HG02970 (cell line): Measurements from ENCODE around the gene SLC15A3.

Experiments
- ATAC-seq: cut with Tn5 transposase; IDR thresholded peaks from one replicate; pipeline ENCODE4 v1.9.1; 2021; ENCODE audit warnings: mild to moderate bottlenecking, moderate library complexity, moderate number of reproducible peaks; ENCODE audit not compliant: unreplicated experiment, low FRiP score

The SLC15A3 gene

DNA sequence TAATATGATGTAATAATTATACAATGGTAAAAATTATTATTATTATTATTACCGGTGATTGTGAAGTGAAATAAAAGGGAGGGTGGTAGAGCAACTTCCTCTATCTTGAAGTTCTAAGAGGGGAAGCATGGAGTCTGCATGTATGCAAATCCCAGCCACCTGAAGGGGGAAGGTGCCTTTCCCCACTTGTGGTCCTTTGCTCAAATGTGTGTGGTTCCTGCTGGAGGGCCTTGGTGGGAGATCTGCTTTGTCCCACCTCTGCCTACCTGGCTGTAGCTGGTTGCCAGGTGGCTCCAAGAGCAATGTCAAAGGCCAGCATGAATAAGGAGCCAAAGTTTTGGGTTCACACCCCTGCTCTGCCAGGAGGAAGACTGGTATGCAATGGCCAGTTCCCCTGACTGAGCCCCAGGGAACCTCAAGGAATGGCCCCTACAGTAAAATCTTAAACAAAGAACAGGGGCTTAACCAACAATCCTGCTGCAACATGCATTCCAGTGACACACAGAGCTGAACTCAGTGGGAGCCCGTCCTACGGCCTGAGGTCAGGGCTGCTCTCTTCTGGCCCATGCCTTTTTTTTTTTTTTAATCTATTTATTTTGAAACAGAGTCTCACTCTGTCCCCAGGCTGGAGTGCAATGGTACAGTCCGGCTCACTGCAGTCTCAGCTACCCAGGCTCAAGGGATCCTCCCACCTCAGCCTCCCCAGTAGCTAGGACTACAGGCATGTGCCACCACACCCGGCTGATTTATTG lies 19.2 kb downstream of the SLC15A3 start:
- ATAC-seq, result no peak

DNA sequence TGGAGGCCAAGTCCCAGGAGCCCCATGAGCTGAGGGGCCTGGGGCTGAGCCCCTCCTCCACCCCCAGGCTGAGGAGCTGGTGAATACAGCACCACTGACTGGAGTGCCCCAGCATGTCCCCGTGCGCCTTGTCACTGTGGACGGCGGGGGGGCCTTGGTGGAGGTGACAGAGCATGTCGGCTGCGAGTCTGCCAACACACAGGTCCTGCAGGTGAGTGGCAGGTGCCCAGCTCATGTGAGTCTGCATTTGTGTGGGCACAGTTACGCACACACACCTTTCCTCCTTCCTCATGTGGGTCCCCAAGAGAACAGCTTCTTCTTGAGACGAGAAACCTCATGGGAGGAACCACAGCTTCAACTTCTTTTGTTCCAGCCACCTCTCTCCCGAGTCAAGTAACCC lies 20.1 kb downstream of the SLC15A3 start:
- ATAC-seq, result no peak

DNA sequence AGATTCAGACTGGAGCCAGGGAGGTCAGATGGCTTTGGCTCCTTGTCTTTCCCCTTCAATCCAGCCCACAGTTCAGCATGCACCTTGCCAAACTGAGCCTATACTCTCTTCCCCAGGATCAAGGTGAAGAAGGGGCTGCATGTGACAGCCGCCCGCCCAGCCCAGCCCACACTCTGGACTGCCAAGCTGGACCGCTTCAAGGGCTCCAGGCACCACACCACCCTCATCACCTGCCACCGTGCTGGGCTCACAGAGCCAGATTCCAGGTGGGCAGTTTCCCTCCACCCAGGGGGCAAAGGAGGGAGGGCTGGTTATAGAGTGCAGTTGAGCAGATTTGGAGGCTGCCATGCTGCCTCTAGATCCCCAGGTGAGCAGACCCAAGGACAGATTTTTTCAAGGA lies 21.6 kb downstream of the SLC15A3 start:
- no peak for ATAC-seq

DNA sequence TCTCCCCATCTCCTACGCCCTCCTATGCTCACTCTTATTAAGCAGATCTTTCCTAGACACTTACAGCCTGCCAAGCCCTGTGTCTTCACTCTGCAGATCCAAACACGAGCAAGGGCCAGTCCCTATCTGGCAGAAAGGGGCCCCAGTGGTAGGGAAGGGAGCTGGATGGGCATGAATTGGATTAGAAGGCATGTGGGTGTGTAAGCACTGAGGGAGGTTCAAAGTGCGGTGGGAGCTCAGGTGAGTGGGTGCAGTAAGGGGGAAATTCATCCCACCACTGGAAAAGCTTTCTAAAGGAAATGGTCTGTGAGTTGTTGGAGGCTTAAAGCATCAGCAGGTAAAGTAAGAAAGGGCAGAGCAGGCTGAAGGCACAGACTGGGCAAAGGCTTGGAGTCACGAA lies 22.2 kb downstream of the SLC15A3 start:
- ATAC-seq, result no peak

DNA sequence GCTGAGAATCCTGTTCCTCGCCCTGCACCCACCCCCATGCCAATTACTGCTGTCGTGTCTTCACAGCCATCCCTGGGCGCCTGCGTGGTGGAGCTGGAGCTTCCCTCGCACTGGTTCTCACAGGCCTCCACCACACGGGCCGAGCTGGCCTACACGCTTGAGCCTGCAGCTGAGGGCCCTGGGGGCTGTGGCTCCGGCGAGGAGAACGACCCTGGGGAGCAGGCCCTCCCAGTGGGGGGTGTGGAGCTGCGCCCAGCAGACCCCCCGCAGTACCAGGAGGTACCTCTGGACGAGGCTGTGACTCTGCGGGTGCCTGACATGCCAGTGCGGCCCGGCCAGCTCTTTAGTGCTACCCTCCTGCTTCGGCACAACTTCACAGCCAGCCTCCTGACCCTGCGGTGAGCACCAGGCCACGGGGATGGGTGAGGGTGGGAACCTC lies 23.4 kb downstream of the SLC15A3 start:
- no peak for ATAC-seq

DNA sequence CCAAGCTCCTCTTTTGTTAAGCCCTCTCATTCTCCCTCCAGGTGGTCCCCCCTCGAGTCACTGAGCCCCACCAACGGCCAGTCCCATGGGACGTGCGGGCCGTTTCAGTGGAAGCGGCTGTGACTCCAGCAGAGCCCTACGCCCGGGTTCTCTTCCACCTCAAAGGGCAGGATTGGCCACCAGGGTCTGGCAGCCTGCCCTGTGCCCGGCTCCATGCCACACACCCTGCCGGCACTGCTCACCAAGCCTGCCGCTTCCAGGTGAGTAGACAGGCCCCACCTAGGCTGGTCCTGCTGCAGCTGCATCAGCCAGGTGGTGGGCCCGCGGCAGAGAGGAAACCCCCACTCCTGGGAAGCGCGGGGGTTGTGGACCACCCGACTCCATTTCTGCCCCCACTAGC lies 24.4 kb downstream of the SLC15A3 start:
- no peak for ATAC-seq

DNA sequence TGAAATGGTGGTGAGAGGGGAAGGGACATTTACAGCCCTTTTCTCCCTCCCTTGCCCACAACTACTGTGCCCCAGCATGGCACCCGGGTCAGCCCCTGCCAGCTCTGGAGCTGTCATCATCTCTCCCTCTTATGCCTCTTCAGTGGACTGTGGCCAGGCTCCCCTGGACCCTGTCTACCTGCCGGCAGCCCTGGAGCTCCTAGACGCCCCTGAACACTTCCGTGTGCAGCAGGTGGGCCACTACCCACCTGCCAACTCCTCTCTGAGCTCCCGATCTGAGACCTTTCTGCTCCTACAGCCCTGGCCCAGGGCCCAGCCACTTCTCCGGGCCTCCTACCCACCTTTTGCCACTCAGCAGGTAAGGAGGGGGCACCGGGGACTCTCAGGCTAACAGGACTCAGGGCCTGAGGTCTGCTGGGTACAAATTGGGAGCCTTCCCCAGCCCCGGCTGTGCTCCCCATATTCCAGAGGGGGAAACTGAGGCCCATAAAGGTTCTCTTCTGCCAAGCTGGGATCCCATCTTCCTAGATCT lies 24.8 kb downstream of the SLC15A3 start:
- no peak for ATAC-seq

DNA sequence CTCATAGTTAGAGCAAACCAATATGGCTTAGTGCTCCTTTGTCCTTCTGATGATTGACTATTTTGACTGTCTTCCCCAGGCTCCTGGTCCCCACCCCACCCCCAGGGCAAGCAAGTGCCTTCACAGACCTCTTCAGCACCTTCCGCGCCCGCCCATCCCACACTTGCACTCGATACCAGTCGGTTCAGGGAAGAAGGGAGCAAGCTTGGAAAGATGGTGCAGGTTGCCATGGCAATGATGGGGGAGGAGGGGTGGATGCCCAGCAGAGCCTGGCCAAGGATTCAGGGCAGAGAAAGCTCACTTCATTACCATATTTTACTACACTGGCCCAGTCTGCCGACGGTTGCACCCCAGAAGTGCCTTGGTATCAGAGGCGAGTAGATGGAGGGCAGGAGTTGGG lies 25.5 kb downstream of the SLC15A3 start:
- ATAC-seq, result no peak

DNA sequence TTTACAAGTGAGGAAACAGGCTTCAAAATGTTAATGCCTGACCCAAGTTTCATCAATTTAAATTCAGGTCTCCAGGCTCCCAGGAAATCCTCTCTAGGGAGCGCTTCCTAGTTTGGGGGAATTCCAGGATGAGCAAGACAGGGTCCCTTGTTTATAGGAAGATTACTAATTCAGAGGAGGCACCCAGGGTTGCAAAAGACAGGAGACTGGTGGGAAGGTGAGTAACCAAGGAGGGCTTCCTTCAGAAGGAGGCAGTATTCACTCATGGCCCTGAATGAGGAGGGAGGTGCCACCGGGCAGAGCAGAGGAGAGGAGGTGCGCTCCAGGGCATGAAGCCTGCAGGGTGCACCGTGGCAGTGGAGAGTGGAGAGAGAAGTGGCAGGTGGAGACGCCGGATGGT lies 26.1 kb downstream of the SLC15A3 start:
- ATAC-seq, result no peak

DNA sequence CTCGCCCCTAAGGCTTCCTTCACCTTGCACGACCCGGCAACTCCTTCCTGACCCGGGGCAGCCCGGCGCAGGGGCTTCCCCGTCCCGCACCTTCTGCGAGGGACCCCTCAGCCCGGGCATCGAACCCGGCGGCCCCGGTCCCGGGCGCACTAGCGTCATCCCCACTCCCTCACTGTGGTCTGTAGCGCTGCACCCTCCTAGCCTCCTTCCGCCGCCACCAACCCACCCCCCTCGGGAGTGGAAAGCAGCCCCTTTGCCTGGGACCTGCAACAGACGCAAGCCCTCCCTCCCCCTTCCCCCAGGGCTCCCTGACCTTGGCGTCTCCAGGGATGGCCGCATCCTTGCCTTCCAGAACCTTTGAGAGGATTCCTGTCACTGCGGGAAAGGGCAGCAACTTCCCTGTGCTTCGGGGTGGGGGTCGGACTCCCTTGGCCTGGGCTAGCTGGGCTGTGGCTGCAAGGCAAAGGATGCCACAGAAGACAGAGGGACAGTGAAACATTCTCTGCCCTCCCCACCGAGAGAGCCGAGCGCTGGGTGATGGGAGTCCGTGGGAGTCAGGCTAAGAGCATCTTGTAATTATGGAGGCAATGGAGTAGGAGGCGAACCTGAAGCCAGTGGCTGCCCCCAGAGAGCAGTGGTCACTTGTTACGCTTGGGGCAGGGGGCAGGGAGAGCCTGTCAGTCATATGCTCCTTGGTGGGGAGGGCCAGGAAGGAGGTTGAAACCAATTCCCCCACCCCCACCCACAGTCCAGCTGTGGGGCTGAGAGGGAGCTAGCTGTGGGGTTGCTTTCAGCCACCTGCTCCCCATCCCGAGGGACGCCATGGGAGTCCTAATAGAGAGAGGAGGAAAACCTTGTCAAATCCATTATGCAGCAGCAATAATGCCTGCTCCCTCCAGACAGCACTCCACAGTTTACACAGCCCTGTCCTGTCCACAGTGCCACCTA lies 26.8 kb downstream of the SLC15A3 start:
- ATAC-seq, result no peak

DNA sequence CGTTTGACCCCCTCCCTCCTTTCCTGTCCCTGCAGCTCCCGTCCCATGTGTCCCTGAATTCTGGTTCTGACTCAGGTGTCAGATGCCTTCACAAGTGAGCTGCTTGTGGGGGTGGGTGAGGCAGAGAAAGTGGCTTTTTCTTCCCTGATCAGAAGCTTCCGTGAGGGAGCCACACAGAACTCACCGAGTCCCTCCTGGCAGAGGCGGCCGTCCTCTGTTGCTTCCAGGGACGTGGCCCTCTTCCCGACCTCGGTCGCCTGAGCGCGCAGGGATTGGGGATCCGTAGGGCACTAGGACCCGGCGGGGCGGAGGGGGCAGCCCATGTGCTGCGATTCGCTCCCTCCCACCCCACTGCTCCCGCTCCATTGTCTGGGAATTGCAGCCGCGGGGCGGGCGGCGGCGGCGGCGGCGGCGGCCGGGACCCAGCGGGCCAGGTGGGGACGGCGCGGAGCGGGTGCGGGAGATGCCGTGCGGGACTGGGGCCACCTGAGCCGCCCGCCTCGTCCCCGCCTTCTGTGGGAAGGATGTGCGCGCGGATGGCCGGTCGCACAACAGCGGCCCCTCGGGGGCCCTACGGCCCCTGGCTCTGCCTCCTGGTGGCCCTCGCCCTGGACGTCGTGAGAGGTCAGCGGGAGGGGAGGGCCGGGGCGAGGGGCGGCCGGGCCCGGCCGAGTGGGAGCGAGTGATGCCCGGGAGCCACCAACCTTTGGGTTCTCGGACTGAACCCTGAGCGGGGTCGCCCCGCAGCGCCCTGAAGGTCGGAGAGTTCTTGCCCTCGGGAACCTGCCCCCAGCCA lies 27.7 kb downstream of the SLC15A3 start, which contains the start of gene TMEM132A:
TSS of gene TMEM132A (plus strand) at position 351 of the 796 bp plus-strand sequence. CDS start at position 525, 174 bp downstream.
- ATAC-seq, result no peak

DNA sequence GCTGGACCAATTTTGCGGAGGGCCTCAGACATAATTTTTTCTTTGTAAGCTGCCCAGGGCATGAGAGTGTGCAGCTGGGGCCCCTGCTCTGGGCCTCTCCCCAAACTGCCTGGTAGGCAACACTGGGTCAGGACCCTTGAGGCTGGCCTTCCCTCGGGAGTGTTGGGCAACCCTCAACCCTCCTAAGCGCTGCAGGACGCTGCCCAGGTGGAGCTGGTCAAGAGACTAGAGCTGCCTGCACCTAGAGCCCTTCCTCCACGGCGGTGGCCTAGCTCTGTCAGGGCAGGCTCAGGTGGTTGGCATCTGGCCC lies 28.2 kb downstream of the SLC15A3 start:
- ATAC-seq, result no peak

DNA sequence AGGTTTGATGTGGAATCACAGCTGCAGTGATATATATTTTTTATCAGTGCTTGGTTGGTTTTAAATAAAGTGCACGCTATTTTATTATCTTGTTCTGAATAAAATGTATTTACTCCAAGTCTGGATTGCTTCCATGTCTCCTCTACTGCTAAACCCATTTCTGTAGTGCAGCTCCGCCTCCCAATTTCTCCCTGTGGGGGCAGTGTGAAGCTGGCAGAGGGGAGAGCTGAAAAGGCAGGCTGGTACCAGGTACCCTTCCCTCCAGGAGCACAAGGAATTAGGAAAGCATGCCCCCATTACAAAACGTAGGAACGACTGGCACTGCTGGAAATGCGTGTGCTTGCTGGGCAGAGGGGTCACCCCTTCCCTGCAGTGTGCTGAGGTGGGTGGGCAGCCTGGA lies 28.6 kb downstream of the SLC15A3 start:
- ATAC-seq, result no peak

DNA sequence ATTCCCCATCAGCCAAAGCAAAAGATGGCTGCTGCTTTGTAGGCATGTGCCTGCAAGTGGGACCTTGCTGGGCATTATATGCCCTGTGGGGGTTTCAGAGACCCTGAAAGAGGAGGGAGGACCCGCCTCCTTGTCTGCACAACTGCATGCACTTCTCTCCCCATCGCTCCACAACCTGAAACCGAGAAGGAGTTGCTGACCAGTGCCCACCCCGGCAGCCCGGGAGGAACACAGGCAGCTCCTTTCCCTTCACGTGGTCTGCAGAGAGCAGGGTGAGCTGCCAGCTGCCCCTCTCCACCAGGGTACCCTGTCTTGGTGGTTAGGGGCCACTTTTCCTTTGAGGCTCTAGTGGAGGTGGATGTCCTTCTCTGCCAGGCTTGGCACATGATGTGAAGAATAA lies 29.1 kb downstream of the SLC15A3 start:
- no peak for ATAC-seq

DNA sequence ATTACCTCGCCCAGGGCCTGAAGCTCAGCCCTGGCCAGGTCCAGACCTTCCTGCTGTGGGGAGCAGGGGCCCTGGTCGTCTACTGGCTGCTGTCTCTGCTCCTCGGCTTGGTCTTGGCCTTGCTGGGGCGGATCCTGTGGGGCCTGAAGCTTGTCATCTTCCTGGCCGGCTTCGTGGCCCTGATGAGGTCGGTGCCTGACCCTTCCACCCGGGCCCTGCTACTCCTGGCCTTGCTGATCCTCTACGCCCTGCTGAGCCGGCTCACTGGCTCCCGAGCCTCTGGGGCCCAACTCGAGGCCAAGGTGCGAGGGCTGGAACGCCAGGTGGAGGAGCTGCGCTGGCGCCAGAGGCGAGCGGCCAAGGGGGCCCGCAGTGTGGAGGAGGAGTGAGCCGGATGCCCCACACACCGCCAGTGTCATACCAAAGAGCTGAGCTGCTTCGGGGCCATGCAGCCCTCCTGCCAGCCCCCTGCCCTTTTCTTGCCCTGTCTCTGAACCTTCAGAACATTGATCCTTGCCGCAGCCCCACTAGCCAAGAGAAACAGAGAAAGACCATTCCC lies 30.1 kb downstream of the SLC15A3 start:
- no peak for ATAC-seq

DNA sequence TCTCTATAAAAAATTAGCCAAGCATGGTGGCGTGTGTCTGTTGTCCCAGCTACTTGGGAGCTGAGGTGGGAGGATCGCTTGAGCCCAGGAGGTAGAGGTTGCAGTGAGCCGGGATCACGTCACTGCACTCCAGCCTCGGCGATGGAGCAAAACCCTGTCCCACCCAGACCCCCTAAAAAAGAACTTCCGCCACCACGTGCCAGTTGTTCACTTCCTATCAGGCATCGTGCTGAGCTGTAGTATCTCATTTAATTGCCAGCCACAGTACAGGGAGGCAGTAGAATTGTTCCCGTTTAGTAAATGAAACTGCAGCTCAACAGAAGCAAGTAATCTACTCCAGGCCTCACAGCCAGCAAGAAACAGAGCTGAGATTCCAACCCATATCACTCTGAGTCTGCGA lies 30.7 kb downstream of the SLC15A3 start:
- no peak for ATAC-seq

DNA sequence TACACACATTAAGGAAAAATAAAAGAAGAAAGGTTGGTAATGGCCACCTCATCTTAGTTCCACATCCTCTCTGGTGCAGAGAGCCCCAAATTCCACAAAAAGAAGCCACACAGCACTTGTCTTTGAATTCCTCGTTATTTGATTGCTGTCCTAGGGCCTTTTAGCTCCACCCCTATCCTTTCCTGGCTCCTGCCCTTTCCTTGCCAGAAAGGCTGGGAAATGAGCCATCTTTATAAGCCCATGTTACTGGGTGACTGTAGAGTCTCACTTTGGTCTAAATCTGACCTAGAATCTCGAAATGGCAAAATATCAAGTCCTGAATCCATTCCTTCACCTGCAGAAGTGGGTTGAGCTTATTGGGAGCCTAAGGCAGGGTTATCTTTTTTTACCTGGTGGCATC lies 32.0 kb downstream of the SLC15A3 start:
- no peak for ATAC-seq

DNA sequence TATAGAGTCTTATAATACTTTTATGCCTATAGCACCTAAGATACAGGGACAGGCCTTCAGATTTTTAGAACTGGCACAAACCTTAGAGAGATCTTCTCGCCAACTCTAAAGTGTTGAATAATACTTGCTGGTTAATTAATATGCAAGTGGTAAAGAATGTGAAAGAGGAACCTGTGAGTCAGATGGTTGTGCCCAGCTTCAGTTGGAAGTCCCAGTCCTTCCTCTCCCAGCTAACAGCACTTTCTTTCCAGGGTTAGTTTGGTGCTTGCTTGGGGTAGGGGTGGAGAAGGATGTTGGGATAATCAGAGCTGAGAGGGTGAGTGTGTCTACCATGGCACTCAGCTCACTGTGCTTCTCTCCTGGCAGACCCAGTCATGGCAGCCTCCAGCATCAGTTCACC lies 32.7 kb downstream of the SLC15A3 start:
- ATAC-seq, result no peak

DNA sequence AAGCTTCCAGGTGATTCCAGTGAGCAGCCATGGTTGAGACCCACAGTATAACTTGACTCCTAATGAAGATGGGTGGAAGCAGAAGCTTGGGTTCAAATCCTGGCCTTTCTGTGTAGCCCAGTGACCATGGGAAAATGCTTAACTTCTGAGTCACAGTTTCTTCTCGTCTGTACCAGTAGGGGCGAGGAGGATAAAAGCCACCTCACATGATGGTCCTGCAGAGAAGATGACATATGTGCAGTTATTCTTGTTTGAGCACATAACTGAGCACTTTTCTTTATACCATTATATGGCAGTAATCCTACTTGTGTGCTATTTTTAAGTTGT lies 33.1 kb downstream of the SLC15A3 start:
- ATAC-seq, result no peak

DNA sequence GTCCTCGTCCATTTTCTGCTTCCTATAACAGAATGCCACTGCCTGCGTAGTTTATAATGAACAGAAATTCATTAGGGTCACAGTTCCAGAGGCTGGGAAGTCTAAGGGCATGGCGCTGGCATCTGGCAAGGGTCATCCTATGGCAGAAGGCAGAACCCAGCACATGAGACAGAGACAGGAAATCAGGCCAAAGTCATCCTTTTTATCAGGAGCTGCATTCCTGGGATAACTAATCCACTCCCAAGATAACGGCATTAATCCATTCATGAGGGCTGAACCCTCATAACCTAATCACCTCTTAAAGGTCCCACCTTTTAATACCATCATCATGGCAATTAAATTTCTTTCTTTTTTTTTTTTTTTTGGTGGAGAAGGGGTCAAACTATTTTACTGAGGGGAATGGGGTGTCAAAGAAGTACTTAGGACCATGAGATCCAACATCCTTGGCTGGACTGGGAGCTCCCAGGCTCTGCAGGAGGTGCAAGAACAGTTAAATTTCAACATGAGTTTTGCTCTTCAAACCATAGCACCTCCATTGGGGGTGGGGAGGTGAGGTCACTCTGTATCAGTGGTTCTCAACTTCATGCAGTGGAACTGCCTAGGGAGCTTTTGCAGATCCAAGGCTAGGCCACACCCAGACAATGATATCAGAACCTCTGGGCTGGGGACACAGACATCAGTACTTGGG lies 33.6 kb downstream of the SLC15A3 start:
- ATAC-seq, result no peak
